GM18870 (cell line): Measurements from ENCODE around the gene ADAMTS13.
"Not testable (repeated sequence)": the region's sequence is repeated elsewhere in the genome, so short reads cannot be mapped to it uniquely, and the experiment has no call there.

Experiments
- ATAC-seq: cut with Tn5 transposase; IDR thresholded peaks from one replicate; pipeline ENCODE4 v1.9.1; 2021; ENCODE audit warnings: moderate library complexity; ENCODE audit not compliant: unreplicated experiment

Gene ADAMTS13

GRCh38 chr9:133391449-133391848 lies 30.7 kb upstream of the ADAMTS13 start:
- ATAC-seq: not testable (repeated sequence)

DNA sequence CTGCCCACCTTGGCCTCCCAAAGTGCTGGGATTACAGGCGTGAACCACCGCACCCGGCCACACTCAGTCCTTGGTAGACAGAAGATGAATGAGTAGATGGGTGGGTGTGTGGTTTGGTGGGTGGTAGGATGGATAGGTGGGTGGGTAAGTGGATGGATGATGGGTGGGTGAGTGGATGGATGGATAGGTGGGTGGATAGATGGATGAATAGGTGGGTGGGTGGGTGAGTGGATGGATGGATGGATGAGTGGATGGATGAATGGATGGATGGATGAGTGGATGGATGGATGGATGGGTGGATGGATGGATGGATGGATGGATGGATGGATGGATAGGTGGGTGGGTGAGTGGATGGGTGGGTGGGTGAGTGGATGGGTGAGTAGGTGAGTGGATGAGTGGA lies 29.9 kb upstream of the ADAMTS13 start:
- not testable (repeated sequence) for ATAC-seq

DNA sequence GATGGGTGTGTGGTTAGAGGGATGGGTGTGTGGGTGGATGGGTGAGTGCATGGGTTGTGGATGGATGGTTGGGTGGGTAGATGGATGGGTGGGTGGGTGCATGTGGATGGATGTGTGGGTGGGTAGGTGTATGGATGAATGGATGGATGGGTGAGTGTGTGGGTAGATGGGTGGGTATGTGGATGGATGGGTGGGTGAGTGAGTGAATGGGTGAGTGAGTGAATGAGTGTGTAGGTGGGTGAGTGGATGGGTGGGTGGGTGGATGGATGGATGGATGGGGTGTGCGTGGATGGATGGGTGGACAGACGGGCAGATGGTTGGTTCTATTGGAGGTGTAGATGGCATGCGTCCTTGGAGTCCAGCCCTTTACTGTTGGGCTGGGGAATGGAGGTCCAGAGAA lies 28.8 kb upstream of the ADAMTS13 start:
- no peak for ATAC-seq

- ATAC-seq: no peak
Measured at GRCh38 chr9:133394687-133395271, 27.4 kb upstream of the ADAMTS13 start.

DNA sequence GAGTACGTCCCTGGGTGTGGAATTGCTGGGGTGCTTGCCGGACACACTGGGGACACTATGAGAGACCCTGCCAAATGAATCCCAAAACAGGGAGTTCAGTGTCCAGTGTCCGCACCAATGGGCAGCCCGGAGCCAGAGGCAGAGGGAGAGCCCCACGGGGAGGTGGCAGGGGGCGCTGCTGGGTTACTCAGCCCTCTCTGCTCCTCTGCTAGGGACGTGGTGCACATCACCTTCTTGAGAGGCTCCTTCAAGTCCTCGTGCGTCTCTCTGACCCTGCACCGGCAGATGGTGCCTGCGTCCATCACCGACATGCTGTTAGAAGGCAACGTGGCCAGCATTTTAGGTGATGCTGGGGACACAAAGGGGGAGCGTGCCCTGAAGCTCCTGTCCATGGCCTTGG lies 25.2 kb upstream of the ADAMTS13 start:
- ATAC-seq: no peak

DNA sequence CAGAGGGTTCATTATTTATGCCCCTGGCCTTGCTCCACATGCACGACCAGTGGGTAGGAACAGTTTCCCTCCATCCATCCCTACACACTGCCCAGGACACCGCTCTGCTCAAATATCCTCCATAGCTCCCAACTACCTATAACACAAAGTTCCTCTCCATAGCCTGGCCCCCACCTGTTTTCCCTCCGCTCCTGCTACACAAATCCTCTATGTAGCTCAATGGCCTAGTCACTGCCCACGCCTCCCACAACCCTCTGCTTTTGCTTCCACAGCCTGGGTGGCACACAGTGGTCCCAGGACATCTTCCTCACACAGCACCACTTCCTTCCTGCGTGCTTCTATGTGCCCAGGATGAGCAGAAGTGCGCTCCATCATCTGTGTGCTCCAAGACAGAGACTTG lies 24.8 kb upstream of the ADAMTS13 start:
- ATAC-seq: no peak

DNA sequence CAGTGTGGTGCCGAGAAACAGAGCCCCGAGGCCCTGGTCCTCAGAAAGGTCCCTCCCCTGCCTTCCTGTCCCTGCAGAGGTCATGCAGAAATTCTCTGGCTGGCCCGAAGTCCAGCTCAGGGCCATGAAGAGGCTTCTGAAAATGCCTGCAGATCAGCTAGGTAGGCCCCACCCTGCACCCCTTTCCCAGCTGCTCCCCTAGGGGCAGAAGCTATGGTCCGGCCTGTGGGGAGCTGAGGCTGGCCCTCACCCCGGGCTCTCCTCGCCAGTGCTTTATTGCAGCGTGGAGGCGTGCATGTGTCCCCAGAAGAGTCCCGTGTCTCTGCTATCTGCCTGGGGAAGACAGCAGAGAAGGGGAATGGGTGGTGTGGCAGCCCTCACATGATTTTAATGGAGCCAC lies 24.3 kb upstream of the ADAMTS13 start:
- no peak for ATAC-seq

GRCh38 chr9:133400292-133400691 lies 21.9 kb upstream of the ADAMTS13 start:
- ATAC-seq: no peak

DNA sequence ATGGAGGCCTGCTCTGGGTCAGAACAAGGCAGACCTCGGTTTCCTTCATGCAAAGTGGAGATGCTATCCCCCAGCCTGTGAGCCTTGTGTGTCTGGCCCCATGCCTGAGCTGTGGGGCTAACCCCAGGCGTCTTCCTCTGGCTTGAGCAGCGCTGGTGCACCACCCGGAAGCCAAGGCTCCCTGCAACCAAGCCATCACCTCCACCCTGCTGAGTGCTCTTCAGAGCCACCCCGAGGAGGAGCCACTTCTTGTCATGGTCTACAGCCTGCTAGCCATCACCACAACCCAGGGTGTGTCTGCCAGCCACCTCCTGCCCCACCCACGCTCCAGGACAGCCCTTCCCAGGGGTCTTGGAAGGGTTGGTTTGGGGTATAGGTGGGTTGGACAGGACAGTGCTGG lies 20.6 kb upstream of the ADAMTS13 start:
- ATAC-seq: no peak

GRCh38 chr9:133402689-133403088 lies 19.5 kb upstream of the ADAMTS13 start:
- ATAC-seq: no peak

- ATAC-seq: no peak
Measured at GRCh38 chr9:133403766-133404453, 18.3 kb upstream of the ADAMTS13 start.

DNA sequence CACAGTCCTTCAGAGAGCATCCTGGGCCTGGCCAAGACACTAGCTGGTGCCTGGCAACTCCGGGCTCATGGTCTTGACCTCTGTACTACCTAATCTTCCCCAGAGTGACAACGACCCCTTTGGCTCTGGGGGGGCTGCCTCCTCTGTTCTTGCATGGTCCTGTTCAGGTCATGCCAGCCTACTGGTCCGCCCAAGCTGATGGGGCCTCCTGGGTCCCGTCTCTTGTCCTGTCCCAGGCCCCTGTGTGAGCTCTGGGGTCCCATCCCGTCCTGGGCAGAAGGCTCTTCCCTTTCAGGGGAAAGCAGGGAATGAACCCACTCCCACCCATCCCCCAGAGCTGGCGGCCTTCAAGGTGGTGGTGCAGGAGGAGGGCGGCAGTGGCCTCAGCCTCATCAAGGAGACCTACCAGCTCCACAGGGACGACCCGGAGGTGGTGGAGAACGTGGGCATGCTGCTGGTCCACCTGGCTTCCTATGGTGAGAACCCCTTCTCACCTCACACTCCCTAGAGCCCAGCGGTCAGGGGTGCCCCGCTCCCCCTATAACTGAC lies 17.6 kb upstream of the ADAMTS13 start:
- no peak for ATAC-seq

DNA sequence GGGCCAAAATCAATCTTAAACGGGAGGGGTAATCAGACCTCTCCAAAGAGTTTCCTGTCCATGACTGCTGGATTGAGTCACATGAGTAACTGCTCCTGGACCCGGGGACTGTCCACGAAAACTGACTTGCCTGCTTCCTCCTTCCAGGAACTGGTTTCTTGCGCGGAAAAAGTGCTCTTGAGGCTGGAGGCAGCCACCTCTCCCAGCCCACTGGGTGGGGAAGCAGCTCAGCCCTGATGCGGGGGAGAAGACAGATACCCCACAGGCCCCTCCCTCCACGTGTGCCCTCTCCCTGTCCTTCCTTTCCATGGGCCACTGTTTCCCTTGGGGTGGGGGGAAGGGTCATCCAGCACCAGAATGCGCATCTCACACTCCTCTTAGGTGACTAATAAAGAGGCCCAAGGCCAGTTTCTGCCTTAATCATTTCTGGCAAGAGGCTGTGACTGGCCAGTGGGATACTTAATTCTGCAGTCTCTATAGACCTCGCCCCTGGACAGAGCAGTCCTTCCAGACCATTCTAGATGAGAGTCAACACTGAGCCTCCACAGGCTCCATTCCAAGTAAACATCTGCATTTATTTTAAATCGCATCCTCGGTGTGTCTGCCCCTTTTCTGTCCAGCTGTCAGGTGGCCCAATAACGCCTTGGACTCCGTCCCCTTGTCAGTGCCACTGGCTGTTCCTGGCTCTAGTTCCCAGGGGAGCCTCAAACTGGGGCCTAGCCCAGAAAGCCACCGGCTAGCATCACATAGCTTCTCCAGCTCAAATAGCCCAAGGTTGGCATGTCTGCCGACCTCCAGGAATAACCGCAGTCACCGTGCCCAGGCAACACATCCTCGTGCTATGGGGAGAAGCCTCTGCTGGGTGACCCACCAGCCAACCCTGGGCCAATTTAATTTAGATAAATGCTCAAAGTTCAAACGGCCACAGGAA lies 16.4 kb upstream of the ADAMTS13 start:
- ATAC-seq: no peak

DNA sequence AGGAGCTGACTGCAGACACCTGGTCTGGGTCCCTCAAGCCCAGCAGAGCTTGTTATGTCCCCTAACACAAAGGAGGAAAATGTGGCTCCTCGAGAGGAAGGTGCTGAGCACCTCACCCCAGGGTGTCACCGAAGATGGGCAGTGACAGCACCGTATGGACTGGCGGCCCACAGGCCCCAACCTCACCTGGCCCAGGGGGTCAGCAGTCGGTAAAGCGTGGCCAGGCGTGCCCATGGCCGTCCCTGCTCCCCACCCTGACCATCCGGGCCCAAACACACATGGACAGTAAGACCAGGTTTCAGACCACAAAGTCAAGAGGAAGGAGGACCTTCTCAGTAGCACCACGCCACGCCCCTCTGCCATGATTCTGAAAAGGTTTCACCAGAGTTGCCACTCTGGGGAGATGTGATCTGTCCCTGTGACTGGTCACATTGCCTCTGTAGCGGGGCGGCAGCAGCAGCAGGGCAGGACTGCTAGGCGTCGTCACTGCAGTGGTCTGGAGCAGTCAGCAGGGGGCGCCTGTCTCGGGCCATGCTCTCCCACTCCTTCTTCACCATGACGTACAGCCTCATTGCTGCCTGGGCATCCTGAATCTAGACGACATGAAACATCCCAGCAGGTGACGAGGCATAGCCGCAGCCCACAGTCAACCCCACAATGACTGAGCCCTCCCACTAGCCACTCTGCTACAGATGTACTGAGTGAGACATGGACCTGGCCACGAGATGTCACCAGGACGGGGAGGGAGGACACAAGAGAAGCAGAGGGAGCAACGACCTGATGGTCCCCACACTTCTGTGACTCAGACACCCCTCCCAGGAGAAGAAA lies 15.5 kb upstream of the ADAMTS13 start:
- ATAC-seq: no peak

DNA sequence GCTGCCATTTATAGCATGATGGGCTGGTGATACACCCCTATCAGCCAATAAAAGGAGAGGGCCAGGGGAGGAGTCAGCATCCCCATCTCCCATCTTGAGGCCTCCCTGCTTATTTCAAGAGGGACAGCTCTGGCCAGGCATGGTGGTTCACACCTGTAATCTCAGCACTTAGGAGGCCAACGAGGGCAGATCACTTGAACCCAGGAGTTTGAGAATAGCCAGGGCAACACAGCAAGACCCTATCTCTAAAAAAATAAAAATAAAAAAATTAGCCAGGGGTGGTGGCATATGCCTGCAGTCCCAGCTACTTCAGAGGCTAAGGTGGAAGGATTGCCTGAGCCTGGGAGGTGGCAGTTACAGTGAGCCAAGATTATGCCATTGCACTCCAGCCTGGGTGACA lies 14.1 kb upstream of the ADAMTS13 start:
- no peak for ATAC-seq

GRCh38 chr9:133415170-133415569 lies 7.0 kb upstream of the ADAMTS13 start:
- no peak for ATAC-seq

DNA sequence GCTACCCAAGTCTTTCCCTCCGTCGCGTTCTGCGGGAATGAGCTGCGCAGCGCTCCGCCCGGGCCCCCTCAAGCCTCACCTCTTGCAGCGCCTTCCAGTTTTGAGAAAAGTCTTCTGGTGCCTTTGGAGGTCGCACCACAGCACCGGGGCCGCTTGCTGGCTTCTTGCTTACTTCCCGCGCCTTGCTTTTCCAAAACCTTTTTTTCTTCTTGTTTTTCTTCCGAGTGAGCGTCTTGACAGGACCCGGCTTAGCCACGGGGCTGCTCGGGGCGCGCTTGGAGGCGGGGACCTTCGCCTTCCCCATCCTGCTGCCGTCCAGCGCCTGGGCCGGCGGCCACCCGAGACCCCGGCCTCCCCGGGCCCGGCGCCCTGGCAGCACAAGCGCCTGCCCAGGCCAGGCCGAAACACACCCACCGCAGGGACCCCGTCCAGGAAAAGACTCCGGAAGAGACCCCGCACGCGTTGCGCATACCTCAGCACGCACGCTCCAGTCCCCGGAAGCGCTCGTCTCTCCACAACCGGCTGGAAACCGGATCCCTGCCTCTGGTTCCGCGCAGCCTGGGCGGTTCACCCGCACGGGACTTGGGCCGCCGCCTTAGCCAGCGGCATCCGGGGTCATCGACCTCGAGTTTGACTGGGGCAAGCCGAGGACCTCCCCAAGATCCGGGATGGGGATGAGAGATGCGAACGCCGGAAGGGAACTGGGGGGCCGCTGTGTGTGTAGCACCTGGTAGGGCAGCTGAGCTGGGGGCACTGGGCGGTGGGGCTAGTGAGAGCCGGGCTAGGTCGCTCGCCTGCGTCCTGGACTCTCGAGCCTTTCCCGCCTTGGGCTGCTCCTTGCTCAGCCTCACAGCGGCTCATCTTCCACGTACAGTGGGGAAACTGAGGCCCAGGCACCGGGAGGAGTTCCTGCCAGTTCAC lies 4.4 kb upstream of the ADAMTS13 start, which contains the start of gene REXO4:
Gene REXO4, minus strand, starts transcription at position 470 of the 921 bp plus-strand sequence. Its CDS starts 166 bp downstream, at position 304.
- ATAC-seq: no peak

DNA sequence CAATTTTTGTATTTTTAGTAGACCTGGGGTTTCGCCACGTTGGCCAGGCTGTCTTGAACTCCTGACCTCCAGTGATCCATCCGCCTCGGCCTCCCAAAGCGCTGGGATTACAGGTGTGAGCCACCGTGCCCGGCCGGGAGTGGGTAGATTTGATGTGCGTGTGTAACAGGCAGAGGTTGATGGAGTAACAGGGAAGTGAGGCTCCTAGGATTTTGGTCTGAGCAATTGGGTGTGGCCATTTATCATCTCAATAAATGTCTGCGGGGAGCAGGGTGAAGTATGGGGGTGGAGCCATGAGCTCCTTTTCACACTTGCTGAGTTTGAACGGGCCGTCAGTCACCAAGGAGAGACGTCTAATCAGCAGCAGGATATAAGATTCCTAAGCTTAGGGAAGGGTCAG lies 3.2 kb upstream of the ADAMTS13 start:
- no peak for ATAC-seq

GRCh38 chr9:133420392-133420827 lies 1.8 kb upstream of the ADAMTS13 start:
- ATAC-seq: no peak
